Liver (tissue), 9 donors: ENCODE measurements around the gene STXBP6. TPM values are rescaled to one million over a fixed set of nuclear protein-coding genes. Genes with fewer than 3 reads are reported as not detected.

Source experiments
- DNase-seq: peaks from one replicate; pipeline ENCODE4 v3.0.0-alpha.2; 2017; ENCODE audit warnings: low spot score
- H3K27ac ChIP-seq, 2 donors: one replicate each; pipeline ENCODE4 v1.7.0; 2013; ENCODE audit warnings: inconsistent platforms in 2 of 2, low read length in 2 of 2, control low read depth in 1 of 2, low read depth in 1 of 2, mild to moderate bottlenecking in 1 of 2
- H3K27me3 ChIP-seq, 4 donors: one replicate each; pipeline versions ENCODE4 v1.6.1 to v1.7.0; 2013; ENCODE audit warnings: low read length in 3 of 4, inconsistent platforms in 1 of 4, mild to moderate bottlenecking in 1 of 4, moderate library complexity in 1 of 4; ENCODE audit not compliant: control insufficient read depth in 4 of 4, insufficient read depth in 4 of 4
- H3K36me3 ChIP-seq, 4 donors: one replicate each; pipeline versions ENCODE4 v1.6.1 to v1.7.0; 2013; ENCODE audit warnings: low read length in 3 of 4, mild to moderate bottlenecking in 3 of 4, low read depth in 1 of 4, moderate library complexity in 1 of 4; ENCODE audit not compliant: control insufficient read depth in 4 of 4, insufficient read depth in 3 of 4
- H3K4me1 ChIP-seq, 4 donors: one replicate each; pipeline versions ENCODE4 v1.6.1 to v1.7.0; 2013; ENCODE audit warnings: low read length in 3 of 4, mild to moderate bottlenecking in 3 of 4, moderate library complexity in 1 of 4; ENCODE audit not compliant: control insufficient read depth in 4 of 4, insufficient read depth in 4 of 4
- H3K4me3 ChIP-seq, 3 donors: one replicate each; pipeline versions ENCODE4 v1.6.1 to v1.7.0; 2013; ENCODE audit warnings: low read length in 3 of 3, control low read depth in 1 of 3, low read depth in 1 of 3, mild to moderate bottlenecking in 1 of 3
- H3K9ac ChIP-seq, 2 donors: one replicate each; pipeline ENCODE4 v1.7.0; 2013; ENCODE audit warnings: low read length in 2 of 2, mild to moderate bottlenecking in 2 of 2, moderate library complexity in 2 of 2, control low read depth in 1 of 2, low read depth in 1 of 2
- H3K9me3 ChIP-seq, 4 donors: one replicate each; pipeline versions ENCODE4 v1.6.1 to v1.7.0; 2013; ENCODE audit warnings: low read length in 3 of 4; ENCODE audit not compliant: control insufficient read depth in 4 of 4
- FOXA1 ChIP-seq: IDR thresholded peaks from 2 replicates; pipeline ENCODE4 v1.6.1; 2016; ENCODE audit warnings: antibody characterized with exemption
- FOXA2 ChIP-seq: IDR thresholded peaks from 2 replicates; pipeline ENCODE4 v1.6.1; 2016; ENCODE audit warnings: antibody characterized with exemption
- HNF4A ChIP-seq, 2 donors: conservative IDR thresholded peaks; 2 replicates each; pipeline ENCODE4 v1.6.1; 2016; ENCODE audit warnings: antibody characterized with exemption in 2 of 2, mild to moderate bottlenecking in 2 of 2
- RAD21 ChIP-seq, 2 donors: IDR thresholded peaks; 2 replicates each; pipeline ENCODE4 v1.6.1; 2016; ENCODE audit warnings: antibody characterized with exemption in 2 of 2, mild to moderate bottlenecking in 2 of 2
- WGBS: extraction: QIAGEN DNeasy Blood & Tissue Kit; methylation state at CpG from one replicate; pipeline ENCODE4 v1.1.7; 2013; 5-methylcytosine and 5-hydroxymethylcytosine counted together
- polyA plus RNA-seq, 2 donors: library from polyadenylated mRNA; stranded (reverse) in 1 of 2; unstranded in 1 of 2; fragments of 200-250 nt in 1 of 2; fragments of >200 nt in 1 of 2; fragmentation: Nextera tagmentation in 1 of 2; extraction: Ambion mirVana in 1 of 2; gene quantifications; one replicate each; pipeline versions ENCODE4 v1.2.1 to v1.2.3, GENCODE V29; 2013 to 2015
- total RNA-seq, 2 donors: library from RNA; depleted of rRNA; stranded (reverse); fragments of >200 nt; gene quantifications; one replicate each; pipeline ENCODE4 v1.2.3, GENCODE V29; 2014
- TF ChIP-seq, protein P1 (sequence below): fragments of 150-350 bp; IDR thresholded peaks from 2 replicates; pipeline ENCODE4 v1.5.1; 2017; ENCODE audit warnings: improper control_type of control experiment, low read depth, low read length; ENCODE audit not compliant: missing input control
- TF ChIP-seq, protein P2 (sequence below): IDR thresholded peaks from 2 replicates; pipeline ENCODE4 v1.6.1; 2016; ENCODE audit warnings: antibody characterized with exemption
- TF ChIP-seq, protein P3 (sequence below): IDR thresholded peaks from 2 replicates; pipeline ENCODE4 v1.6.1; 2016; ENCODE audit warnings: antibody characterized with exemption
- donor health status: healthy.
- donor health status: healthy.
- donor health status: healthy.
- donor health status: healthy.
- donor health status: healthy.

STXBP6 gene
- total and polyA plus RNA-seq, 4 donors = 1.4 to 3.8 (median 1.8) TPM

GRCh38 chr14:24984846-24985589 lies 64.9 kb downstream of the STXBP6 start (continued):
- TF ChIP-seq, protein P1, sequence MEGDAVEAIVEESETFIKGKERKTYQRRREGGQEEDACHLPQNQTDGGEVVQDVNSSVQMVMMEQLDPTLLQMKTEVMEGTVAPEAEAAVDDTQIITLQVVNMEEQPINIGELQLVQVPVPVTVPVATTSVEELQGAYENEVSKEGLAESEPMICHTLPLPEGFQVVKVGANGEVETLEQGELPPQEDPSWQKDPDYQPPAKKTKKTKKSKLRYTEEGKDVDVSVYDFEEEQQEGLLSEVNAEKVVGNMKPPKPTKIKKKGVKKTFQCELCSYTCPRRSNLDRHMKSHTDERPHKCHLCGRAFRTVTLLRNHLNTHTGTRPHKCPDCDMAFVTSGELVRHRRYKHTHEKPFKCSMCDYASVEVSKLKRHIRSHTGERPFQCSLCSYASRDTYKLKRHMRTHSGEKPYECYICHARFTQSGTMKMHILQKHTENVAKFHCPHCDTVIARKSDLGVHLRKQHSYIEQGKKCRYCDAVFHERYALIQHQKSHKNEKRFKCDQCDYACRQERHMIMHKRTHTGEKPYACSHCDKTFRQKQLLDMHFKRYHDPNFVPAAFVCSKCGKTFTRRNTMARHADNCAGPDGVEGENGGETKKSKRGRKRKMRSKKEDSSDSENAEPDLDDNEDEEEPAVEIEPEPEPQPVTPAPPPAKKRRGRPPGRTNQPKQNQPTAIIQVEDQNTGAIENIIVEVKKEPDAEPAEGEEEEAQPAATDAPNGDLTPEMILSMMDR = no peak

GRCh38 chr14:24982472-24983155 lies 67.3 kb downstream of the STXBP6 start:
- WGBS = 74% methylated on average over 6 of the region's 6 CpGs
- H3K9ac ChIP-seq = no peak overlapping the region
- no peak for DNase-seq
- TF ChIP-seq, protein P1 = no peak
- TF ChIP-seq, protein P2, sequence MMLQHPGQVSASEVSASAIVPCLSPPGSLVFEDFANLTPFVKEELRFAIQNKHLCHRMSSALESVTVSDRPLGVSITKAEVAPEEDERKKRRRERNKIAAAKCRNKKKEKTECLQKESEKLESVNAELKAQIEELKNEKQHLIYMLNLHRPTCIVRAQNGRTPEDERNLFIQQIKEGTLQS = no peak
- TF ChIP-seq RAD21 (IDR thresholded peaks at IDR 0.05) (peak in 1 of 2 donors; percentile 3), FOXA2 (peak; percentile 22), HNF4A (conservative IDR thresholded peaks at IDR 0.05) (no peak)
- TF ChIP-seq, protein P3, sequence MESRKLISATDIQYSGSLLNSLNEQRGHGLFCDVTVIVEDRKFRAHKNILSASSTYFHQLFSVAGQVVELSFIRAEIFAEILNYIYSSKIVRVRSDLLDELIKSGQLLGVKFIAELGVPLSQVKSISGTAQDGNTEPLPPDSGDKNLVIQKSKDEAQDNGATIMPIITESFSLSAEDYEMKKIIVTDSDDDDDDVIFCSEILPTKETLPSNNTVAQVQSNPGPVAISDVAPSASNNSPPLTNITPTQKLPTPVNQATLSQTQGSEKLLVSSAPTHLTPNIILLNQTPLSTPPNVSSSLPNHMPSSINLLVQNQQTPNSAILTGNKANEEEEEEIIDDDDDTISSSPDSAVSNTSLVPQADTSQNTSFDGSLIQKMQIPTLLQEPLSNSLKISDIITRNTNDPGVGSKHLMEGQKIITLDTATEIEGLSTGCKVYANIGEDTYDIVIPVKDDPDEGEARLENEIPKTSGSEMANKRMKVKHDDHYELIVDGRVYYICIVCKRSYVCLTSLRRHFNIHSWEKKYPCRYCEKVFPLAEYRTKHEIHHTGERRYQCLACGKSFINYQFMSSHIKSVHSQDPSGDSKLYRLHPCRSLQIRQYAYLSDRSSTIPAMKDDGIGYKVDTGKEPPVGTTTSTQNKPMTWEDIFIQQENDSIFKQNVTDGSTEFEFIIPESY = no peak
- H3K4me1 ChIP-seq = no peaks in the 10 kb centered on the region
- H3K36me3 ChIP-seq = no peaks in the 10 kb centered on the region
- no peaks in the 10 kb centered on the region for H3K9me3 ChIP-seq
- H3K27me3 ChIP-seq = no peaks in the 10 kb centered on the region
- H3K4me3 ChIP-seq = no peak overlapping the region
- H3K27ac ChIP-seq = no peak overlapping the region

- Histone ChIP-seq H3K4me1 (no peaks in the 10 kb centered on the region), H3K9me3 (no peaks in the 10 kb centered on the region), H3K4me3 (no peak overlapping the region), H3K9ac (no peak overlapping the region), H3K27ac (no peak overlapping the region), H3K27me3 (no peaks in the 10 kb centered on the region), H3K36me3 (no peaks in the 10 kb centered on the region)
- no peak for DNase-seq
- WGBS = 88% methylated on average over 2 of the region's 2 CpGs
- TF ChIP-seq, protein P3 = no peak
- no peak for TF ChIP-seq FOXA1
Measured at GRCh38 chr14:24979725-24980239, 70.2 kb downstream of the STXBP6 start.
